K562 (cell line): ENCODE data around the gene TOX2. TPM values are rescaled to one million over a fixed set of nuclear protein-coding genes. Genes with fewer than 3 reads are reported as not detected.

Experiments
- ATAC-seq: fragments of 200-7000 bp; cut with Tn5 transposase; 3 replicates; pipeline ENCODE4 v1.9.1; 2020; ENCODE audit warnings: moderate library complexity
- BruUV-seq: library from RNA; stranded (reverse); fragments of 400-500 nt; replicated peaks from 2 replicates; lab custom pipeline; 2021; lab: Mats Ljungman, UMichigan
- CTCF ChIA-PET: fragments of 300-600 bp; formaldehyde crosslinking; extraction: SDS; loops from one replicate; lab custom pipeline; 2021; ENCODE audit warnings: low intra/inter-chr PET ratio; lab: Yijun Ruan, JAX
- POLR2A ChIA-PET: fragments of 300-600, 350-650 bp; sonication (Branson Sonifier 250); formaldehyde crosslinking; extraction: SDS; loops from one replicate; lab custom pipeline; 2021; ENCODE audit warnings: antibody characterized with exemption, inconsistent platforms; lab: Yijun Ruan, JAX
- DNase-seq, 4 experiments: peaks; one replicate each; pipeline versions ENCODE4 v3.0.0 to v3.0.0-alpha.2; 2011 to 2018; ENCODE audit warnings: low spot score in 3 of 4, mixed read lengths in 3 of 4; ENCODE audit errors: extremely low read depth in 1 of 4
- FAIRE-seq: peaks from 2 replicates; lab custom pipeline; 2011; peaks lifted over from hg19 to GRCh38; lab: Jason Lieb, UNC
- H2AFZ ChIP-seq: 2 replicates; pipeline ENCODE4 v1.6.0; 2011; ENCODE audit warnings: low read depth, low read length, control low read depth, inconsistent platforms
- H3K27ac ChIP-seq: fragments of 200-600 bp; 3 replicates; pipeline ENCODE4 v1.8.0; 2011; ENCODE audit warnings: low read depth, mild to moderate bottlenecking, control low read depth, inconsistent platforms, low read length, moderate library complexity, mixed read lengths; ENCODE audit errors: extremely low read depth
- H3K27me3 ChIP-seq, 2 experiments: fragments of 300-600 bp in 1 of 2; 2 replicates in 1 of 2; 3 replicates in 1 of 2; pipeline versions ENCODE4 v1.6.0 to v1.8.0; 2011; ENCODE audit warnings: inconsistent platforms in 2 of 2, low read length in 2 of 2, mild to moderate bottlenecking in 1 of 2, mixed read lengths in 1 of 2, moderate library complexity in 1 of 2; ENCODE audit not compliant: control insufficient read depth in 2 of 2, insufficient read depth in 2 of 2
- H3K36me3 ChIP-seq: fragments of 300-600 bp; 3 replicates; pipeline ENCODE4 v1.8.0; 2011; ENCODE audit warnings: mild to moderate bottlenecking, low read length, inconsistent platforms; ENCODE audit not compliant: control insufficient read depth, insufficient read depth
- H3K4me1 ChIP-seq, 2 experiments: fragments of 200-600 bp in 1 of 2; replicated peaks in 1 of 2; 2 replicates in 1 of 2; 3 replicates in 1 of 2; pipeline versions ENCODE4 v1.5.1 to v1.8.0; 2011; ENCODE audit warnings: inconsistent platforms in 2 of 2, low read length in 2 of 2, mild to moderate bottlenecking in 1 of 2, mixed read lengths in 1 of 2, moderate library complexity in 1 of 2; ENCODE audit not compliant: control insufficient read depth in 2 of 2, insufficient read depth in 2 of 2
- H3K4me2 ChIP-seq: 2 replicates; pipeline ENCODE4 v1.6.1; 2011; ENCODE audit warnings: low read length, control low read depth, inconsistent platforms, mixed read lengths; ENCODE audit not compliant: insufficient read depth
- H3K4me3 ChIP-seq: fragments of 200-600 bp; sonication (generic), shearing (Covaris generic); 2 replicates; pipeline ENCODE4 v1.5.1; 2016; ENCODE audit warnings: control low read depth, inconsistent platforms
- H3K79me2 ChIP-seq: fragments of 200-600 bp; 3 replicates; pipeline ENCODE4 v1.8.0; 2011; ENCODE audit warnings: low read length, inconsistent platforms; ENCODE audit not compliant: control insufficient read depth, insufficient read depth
- H3K9ac ChIP-seq, 2 experiments: 2 replicates each; pipeline versions ENCODE4 v1.6.0 to v1.6.1; 2011; ENCODE audit warnings: low read depth in 2 of 2, low read length in 2 of 2, control low read depth in 1 of 2, inconsistent platforms in 1 of 2, mild to moderate bottlenecking in 1 of 2, mixed read lengths in 1 of 2; ENCODE audit not compliant: insufficient read depth in 1 of 2
- H3K9me1 ChIP-seq: one replicate; pipeline ENCODE4 v1.6.0; 2011; ENCODE audit warnings: inconsistent platforms, mild to moderate bottlenecking, low read length, moderate library complexity; ENCODE audit not compliant: control insufficient read depth, insufficient read depth
- H3K9me3 ChIP-seq: replicated peaks from 2 replicates; pipeline ENCODE4 v1.5.1; 2011; ENCODE audit warnings: low read depth, low read length, inconsistent platforms; ENCODE audit not compliant: control insufficient read depth, insufficient read depth
- H4K20me1 ChIP-seq: replicated peaks from 2 replicates; pipeline ENCODE4 v1.6.1; 2011; ENCODE audit warnings: low read length, inconsistent platforms, mixed read lengths; ENCODE audit not compliant: control insufficient read depth, insufficient read depth
- CREB3 ChIP-seq: fragments of 450-650 bp; conservative IDR thresholded peaks from 2 replicates; pipeline ENCODE4 v1.6.1; 2016; ENCODE audit warnings: missing genetic modification characterization, low read depth, mild to moderate bottlenecking, missing compliant biosample characterization, moderate library complexity
- CTBP1 ChIP-seq: fragments of 450-650 bp; IDR thresholded peaks from 2 replicates; pipeline ENCODE4 v1.6.1; 2016; ENCODE audit warnings: borderline replicate concordance
- E2F5 ChIP-seq: sonication (generic); formaldehyde crosslinking; IDR thresholded peaks from 2 replicates; pipeline ENCODE4 v1.8.0; 2022; ENCODE audit warnings: mild to moderate bottlenecking, missing genetic modification reagents
- FOXK2 ChIP-seq, 2 experiments: fragments of 450-650 bp; IDR thresholded peaks in 1 of 2; conservative IDR thresholded peaks in 1 of 2; 2 replicates each; pipeline ENCODE4 v1.6.1; 2016; ENCODE audit warnings: low read depth in 2 of 2, mild to moderate bottlenecking in 1 of 2
- HSF4 ChIP-seq: fragments of 250-450 bp; sonication (Bioruptor Pico); IDR thresholded peaks from 2 replicates; pipeline ENCODE4 v2.1.2; 2022; ENCODE audit warnings: mild to moderate bottlenecking, moderate library complexity, borderline replicate concordance
- MCM5 ChIP-seq: fragments of 450-650 bp; IDR thresholded peaks from 2 replicates; pipeline ENCODE4 v1.6.1; 2016; ENCODE audit warnings: low read depth
- MEF2A ChIP-seq: IDR thresholded peaks from 2 replicates; pipeline ENCODE4 v1.6.1; 2011; ENCODE audit warnings: low read depth, mild to moderate bottlenecking, low read length, moderate library complexity; ENCODE audit not compliant: control insufficient read depth
- MEF2D ChIP-seq: conservative IDR thresholded peaks from 2 replicates; pipeline ENCODE4 v1.6.1; 2016; ENCODE audit warnings: low read depth, missing genetic modification characterization, missing compliant biosample characterization
- PHF21A ChIP-seq: fragments of 450-650 bp; IDR thresholded peaks from 2 replicates; pipeline ENCODE4 v1.6.1; 2017; ENCODE audit warnings: low read depth, borderline replicate concordance
- POLR2H ChIP-seq: IDR thresholded peaks from 2 replicates; pipeline ENCODE4 v1.6.1; 2016; ENCODE audit warnings: missing genetic modification characterization, low read depth, mild to moderate bottlenecking, control low read depth, missing compliant biosample characterization, moderate library complexity
- TCFL5 ChIP-seq: fragments of 250-450 bp; sonication (Bioruptor Pico); conservative IDR thresholded peaks from 2 replicates; pipeline ENCODE4 v1.6.1; 2021; ENCODE audit warnings: mild to moderate bottlenecking, moderate library complexity, matching md5 sums
- TRIM28 ChIP-seq: fragments of 450-650 bp; IDR thresholded peaks from 2 replicates; pipeline ENCODE4 v1.6.1; 2017
- WGBS: fragments of 100-300 bp; shearing (Covaris generic); methylation state at CpG from one replicate; pipeline ENCODE4 v1.1.6; 2016; ENCODE audit warnings: low coverage, mixed read lengths; ENCODE audit not compliant: insufficient coverage; ENCODE audit errors: missing lambda C conversion rate; 5-methylcytosine and 5-hydroxymethylcytosine counted together
- in situ Hi-C: fragments of 300-500 bp; cut with MboI; formaldehyde crosslinking; loops from 4 replicates; pipeline ENCODE4 v1.15.0; 2018; ENCODE audit warnings: inconsistent platforms, mixed read lengths
- intact Hi-C: fragments of 100-400 bp; cut with micrococcal nuclease; formaldehyde crosslinking; loops from 2 replicates; pipeline ENCODE4 v1.14.2; 2022
- polyA plus RNA-seq, 8 experiments: library from polyadenylated mRNA; depleted of rRNA in 4 of 8; stranded (reverse) in 5 of 8; unstranded in 3 of 8; fragments of >200 nt; fragmentation: Nextera tagmentation in 2 of 8; fragmentation: Illumina TruSeq in 1 of 8; extraction: Ambion mirVana in 2 of 8; extraction: Trizol in 1 of 8; gene quantifications; 2 replicates each; pipeline versions ENCODE4 v1.2.1 to v1.2.3, GENCODE V29; 2011 to 2014; ENCODE audit warnings: inconsistent platforms in 1 of 8, missing spikeins in 1 of 8
- total RNA-seq, 7 experiments: library from RNA; depleted of rRNA in 6 of 7; stranded (reverse); fragments of >200 nt in 6 of 7; fragmentation: Illumina TruSeq in 2 of 7; extraction: Trizol in 2 of 7; gene quantifications; 2 replicates each; pipeline versions ENCODE4 v1.2.1 to v1.2.3, GENCODE V29; 2011 to 2021; ENCODE audit warnings: low replicate concordance in 1 of 7
- TF ChIP-seq, protein P1 (sequence below): fragments of 450-650 bp; conservative IDR thresholded peaks from 2 replicates; pipeline ENCODE4 v1.6.1; 2016; ENCODE audit warnings: missing genetic modification characterization, low read depth, mild to moderate bottlenecking, control low read depth, missing compliant biosample characterization
- TF ChIP-seq, protein P2 (sequence below): sonication (generic); formaldehyde crosslinking; IDR thresholded peaks from 2 replicates; pipeline ENCODE4 v1.8.1; 2023; ENCODE audit warnings: mild to moderate bottlenecking, missing genetic modification reagents, moderate library complexity
- TF ChIP-seq, protein P3 (sequence below): fragments of 450-650 bp; formaldehyde crosslinking; IDR thresholded peaks from 2 replicates; pipeline ENCODE4 v1.4.0; 2020; ENCODE audit warnings: mild to moderate bottlenecking, moderate library complexity

TOX2 gene
- total and polyA plus RNA-seq, 9 of the 15 experiments (the other 6 are each of a cell fraction or from before 2014, with no cell fraction given): not detected

DNA sequence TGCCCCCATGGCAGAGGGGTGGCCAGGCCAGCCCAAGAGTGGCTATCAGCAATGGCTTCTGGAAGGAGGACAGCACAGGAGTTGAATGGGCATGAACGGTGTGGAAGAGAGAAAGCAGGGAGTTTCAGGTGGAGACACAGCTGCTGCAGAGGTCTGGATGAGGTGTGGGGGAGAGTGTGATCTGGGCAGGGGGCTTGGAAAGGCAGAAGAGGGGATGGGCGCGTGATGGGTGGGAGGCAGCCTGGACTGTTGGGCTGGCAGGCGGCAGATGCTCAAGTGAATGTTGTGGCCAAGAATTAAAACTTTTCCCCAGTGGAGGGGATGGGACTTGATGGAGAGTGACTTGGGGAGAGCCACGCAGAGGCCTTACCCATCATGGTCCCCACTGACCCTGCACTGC lies 46.5 kb downstream of the TOX2 start:
- Histone ChIP-seq H3K9ac (no peak overlapping the region), H4K20me1 (no peaks in the 10 kb centered on the region), H3K9me3 (no peaks in the 10 kb centered on the region), H3K27me3 (peaks cover 3 to 47% of the 10 kb centered on the region in 2 experiments; a peak in 2 of 5 replicates), H3K9me1 (no peaks in the 10 kb centered on the region), H2AFZ (no peak overlapping the region), H3K27ac (no peak overlapping the region), H3K4me3 (no peak overlapping the region), H3K79me2 (no peaks in the 10 kb centered on the region), H3K4me2 (no peak overlapping the region), H3K36me3 (no peaks in the 10 kb centered on the region), H3K4me1 (peaks cover 0 to 7% of the 10 kb centered on the region in 2 experiments; a peak in 3 of 5 replicates)
- intact Hi-C loops (no loop called here), in situ Hi-C loops (no loop called here)
- no peak for ATAC-seq
- DNase-seq: no peak
- ChIA-PET POLR2A (interaction anchor here (0.6 kb wide), 1 partner anchor 495 kb away, joined by 7 read pairs; no protein-coding TSS in a partner anchor), CTCF (no interaction called here)
- FAIRE-seq: no peak
- 12% methylated on average over 4 of the region's 5 CpGs for WGBS
- no TSS peak for BruUV-seq
- TF ChIP-seq TCFL5 (no peak), HSF4 (CRISPR knock-in tag) (no peak), TRIM28 (no peak), MEF2A (no peak), MCM5 (no peak), E2F5 (no peak), CTBP1 (no peak), POLR2H (tag) (no peak), CREB3 (tag) (no peak), FOXK2 (conservative IDR thresholded peaks at IDR 0.05 in 1 of 2, IDR thresholded peaks at IDR 0.05 in 1 of 2; ENCODE audit: low read depth in 2 of 2) (no peak), MEF2D (tag) (no peak), PHF21A (no peak)
- TF ChIP-seq, protein P1, sequence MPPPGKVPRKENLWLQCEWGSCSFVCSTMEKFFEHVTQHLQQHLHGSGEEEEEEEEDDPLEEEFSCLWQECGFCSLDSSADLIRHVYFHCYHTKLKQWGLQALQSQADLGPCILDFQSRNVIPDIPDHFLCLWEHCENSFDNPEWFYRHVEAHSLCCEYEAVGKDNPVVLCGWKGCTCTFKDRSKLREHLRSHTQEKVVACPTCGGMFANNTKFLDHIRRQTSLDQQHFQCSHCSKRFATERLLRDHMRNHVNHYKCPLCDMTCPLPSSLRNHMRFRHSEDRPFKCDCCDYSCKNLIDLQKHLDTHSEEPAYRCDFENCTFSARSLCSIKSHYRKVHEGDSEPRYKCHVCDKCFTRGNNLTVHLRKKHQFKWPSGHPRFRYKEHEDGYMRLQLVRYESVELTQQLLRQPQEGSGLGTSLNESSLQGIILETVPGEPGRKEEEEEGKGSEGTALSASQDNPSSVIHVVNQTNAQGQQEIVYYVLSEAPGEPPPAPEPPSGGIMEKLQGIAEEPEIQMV (tag): no peak
- TF ChIP-seq, protein P2, sequence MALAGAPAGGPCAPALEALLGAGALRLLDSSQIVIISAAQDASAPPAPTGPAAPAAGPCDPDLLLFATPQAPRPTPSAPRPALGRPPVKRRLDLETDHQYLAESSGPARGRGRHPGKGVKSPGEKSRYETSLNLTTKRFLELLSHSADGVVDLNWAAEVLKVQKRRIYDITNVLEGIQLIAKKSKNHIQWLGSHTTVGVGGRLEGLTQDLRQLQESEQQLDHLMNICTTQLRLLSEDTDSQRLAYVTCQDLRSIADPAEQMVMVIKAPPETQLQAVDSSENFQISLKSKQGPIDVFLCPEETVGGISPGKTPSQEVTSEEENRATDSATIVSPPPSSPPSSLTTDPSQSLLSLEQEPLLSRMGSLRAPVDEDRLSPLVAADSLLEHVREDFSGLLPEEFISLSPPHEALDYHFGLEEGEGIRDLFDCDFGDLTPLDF (CRISPR knock-in tag): no peak
- TF ChIP-seq, protein P3, sequence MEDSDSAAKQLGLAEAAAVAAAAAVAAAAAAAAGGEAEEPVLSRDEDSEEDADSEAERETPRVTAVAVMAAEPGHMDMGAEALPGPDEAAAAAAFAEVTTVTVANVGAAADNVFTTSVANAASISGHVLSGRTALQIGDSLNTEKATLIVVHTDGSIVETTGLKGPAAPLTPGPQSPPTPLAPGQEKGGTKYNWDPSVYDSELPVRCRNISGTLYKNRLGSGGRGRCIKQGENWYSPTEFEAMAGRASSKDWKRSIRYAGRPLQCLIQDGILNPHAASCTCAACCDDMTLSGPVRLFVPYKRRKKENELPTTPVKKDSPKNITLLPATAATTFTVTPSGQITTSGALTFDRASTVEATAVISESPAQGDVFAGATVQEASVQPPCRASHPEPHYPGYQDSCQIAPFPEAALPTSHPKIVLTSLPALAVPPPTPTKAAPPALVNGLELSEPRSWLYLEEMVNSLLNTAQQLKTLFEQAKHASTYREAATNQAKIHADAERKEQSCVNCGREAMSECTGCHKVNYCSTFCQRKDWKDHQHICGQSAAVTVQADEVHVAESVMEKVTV: no peak
